ENCODE data around the gene NRARP. TPM values are rescaled to one million over a fixed set of nuclear protein-coding genes. Genes with fewer than 3 reads are reported as not detected.

Gene NRARP
- total and polyA plus RNA-seq, 2 of the 8 experiments (the other 6 are each of a cell fraction or from before 2014, with no cell fraction given) = 32.5 to 37.2 TPM

DNA sequence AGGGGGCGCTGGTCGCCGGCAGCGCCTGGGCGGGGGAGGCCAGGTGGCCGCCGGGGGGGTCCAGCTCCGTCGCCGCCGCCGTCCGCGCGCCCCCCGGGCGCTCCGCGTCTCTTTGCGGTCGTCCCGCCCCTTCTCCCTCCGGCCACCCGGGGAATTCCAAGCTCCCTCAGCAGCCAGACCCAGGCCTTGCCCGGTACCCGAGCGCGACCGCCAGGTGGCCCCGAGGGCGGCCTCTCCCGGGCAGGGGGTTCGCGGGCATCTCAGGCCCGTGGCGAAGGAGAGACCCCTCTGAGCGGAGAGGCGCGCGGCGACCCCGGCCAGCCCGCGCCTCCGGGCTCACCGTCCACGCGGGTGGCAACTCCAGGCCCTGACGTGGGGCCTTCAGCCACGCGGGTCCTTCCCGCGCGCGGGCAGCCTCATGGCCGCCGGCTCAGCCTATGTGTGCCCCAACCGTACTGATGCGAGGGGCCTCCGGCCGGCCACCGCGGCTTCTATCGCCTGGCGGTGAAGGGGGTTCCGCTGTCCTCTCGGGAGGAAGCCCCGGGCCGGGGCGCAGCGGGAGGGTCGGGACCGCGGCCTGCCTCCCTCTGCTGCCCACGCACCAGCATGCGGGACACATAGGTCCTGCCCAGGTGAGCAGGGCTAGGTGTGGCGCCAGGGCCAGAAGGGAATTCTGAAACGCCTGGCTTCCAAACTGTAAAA is 529 bp upstream of the NRARP start (continued):
- TF ChIP-seq, protein P1, sequence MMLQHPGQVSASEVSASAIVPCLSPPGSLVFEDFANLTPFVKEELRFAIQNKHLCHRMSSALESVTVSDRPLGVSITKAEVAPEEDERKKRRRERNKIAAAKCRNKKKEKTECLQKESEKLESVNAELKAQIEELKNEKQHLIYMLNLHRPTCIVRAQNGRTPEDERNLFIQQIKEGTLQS (IDR thresholded peaks at IDR 0.05; ENCODE audit: insufficient read depth, low read depth, low read length) = no peak
- no peak for TF ChIP-seq POLR2AphosphoS5 (IDR thresholded peaks at IDR 0.05; ENCODE audit: low read depth, low read length)
- no peak; the same call in 1 of the 2 replicates for TF ChIP-seq SUZ12 (IDR thresholded peaks at IDR 0.05; ENCODE audit: low read length)
- TF ChIP-seq SP4 (IDR thresholded peaks at IDR 0.05; ENCODE audit: low read length) = no peak
- 0 out of 4 replicates have a peak, but pooled peaks of 1 of the 2 experiments have one; percentile 11 for TF ChIP-seq HDAC2 (IDR thresholded peaks at IDR 0.05; ENCODE audit: borderline replicate concordance in 1 of 2, low read depth in 2 of 2, low read length in 2 of 2)
- no peak for TF ChIP-seq JUN (IDR thresholded peaks at IDR 0.05; ENCODE audit: low read depth, low read length)
- TF ChIP-seq, protein P2, sequence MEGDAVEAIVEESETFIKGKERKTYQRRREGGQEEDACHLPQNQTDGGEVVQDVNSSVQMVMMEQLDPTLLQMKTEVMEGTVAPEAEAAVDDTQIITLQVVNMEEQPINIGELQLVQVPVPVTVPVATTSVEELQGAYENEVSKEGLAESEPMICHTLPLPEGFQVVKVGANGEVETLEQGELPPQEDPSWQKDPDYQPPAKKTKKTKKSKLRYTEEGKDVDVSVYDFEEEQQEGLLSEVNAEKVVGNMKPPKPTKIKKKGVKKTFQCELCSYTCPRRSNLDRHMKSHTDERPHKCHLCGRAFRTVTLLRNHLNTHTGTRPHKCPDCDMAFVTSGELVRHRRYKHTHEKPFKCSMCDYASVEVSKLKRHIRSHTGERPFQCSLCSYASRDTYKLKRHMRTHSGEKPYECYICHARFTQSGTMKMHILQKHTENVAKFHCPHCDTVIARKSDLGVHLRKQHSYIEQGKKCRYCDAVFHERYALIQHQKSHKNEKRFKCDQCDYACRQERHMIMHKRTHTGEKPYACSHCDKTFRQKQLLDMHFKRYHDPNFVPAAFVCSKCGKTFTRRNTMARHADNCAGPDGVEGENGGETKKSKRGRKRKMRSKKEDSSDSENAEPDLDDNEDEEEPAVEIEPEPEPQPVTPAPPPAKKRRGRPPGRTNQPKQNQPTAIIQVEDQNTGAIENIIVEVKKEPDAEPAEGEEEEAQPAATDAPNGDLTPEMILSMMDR (IDR thresholded peaks at IDR 0.05; ENCODE audit: control extremely low read depth in 1 of 3, insufficient read depth in 1 of 3, low read depth in 1 of 3, low read length in 3 of 3) = peak in 2 of 3 experiments; percentile 56 to 74; a peak in 3 of 4 replicates
- no peak for TF ChIP-seq RFX5 (IDR thresholded peaks at IDR 0.05; ENCODE audit: borderline replicate concordance, low read depth, low read length)
- no peak for TF ChIP-seq SAP30 (IDR thresholded peaks at IDR 0.05; ENCODE audit: insufficient read depth, insufficient replicate concordance, low read length)
- TF ChIP-seq, protein P3, sequence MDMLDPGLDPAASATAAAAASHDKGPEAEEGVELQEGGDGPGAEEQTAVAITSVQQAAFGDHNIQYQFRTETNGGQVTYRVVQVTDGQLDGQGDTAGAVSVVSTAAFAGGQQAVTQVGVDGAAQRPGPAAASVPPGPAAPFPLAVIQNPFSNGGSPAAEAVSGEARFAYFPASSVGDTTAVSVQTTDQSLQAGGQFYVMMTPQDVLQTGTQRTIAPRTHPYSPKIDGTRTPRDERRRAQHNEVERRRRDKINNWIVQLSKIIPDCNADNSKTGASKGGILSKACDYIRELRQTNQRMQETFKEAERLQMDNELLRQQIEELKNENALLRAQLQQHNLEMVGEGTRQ (IDR thresholded peaks at IDR 0.05; ENCODE audit: low read length) = no peak
- TF ChIP-seq PHF8 (conservative IDR thresholded peaks at IDR 0.05; ENCODE audit: low read depth, low read length) = no peak; the same call in 1 of the 2 replicates
- no peak for TF ChIP-seq POLR2A (IDR thresholded peaks at IDR 0.05; ENCODE audit: control extremely low read depth in 1 of 2, low read depth in 2 of 2, low read length in 2 of 2)
- TF ChIP-seq SIN3A (conservative IDR thresholded peaks at IDR 0.05 in 1 of 2, IDR thresholded peaks at IDR 0.05 in 1 of 2; ENCODE audit: low read depth in 1 of 2, low read length in 2 of 2) = 0 out of 4 replicates have a peak, but pooled peaks of 1 of the 2 experiments have one; percentile 33
- TF ChIP-seq POU5F1 (IDR thresholded peaks at IDR 0.05; ENCODE audit: low read depth, low read length) = no peak
- TF ChIP-seq CBX5 (IDR thresholded peaks at IDR 0.05; ENCODE audit: low read depth, low read length) = no peak
- no peak for TF ChIP-seq EZH2 (IDR thresholded peaks at IDR 0.05; ENCODE audit: low read depth, low read length, severe bottlenecking)
- no peak for TF ChIP-seq CEBPB (IDR thresholded peaks at IDR 0.05; ENCODE audit: low read depth, low read length)
- TF ChIP-seq TAF7 (optimal IDR thresholded peaks at IDR 0.05; ENCODE audit: borderline replicate concordance, low read depth, low read length) = no peak
- no peak for TF ChIP-seq EGR1 (IDR thresholded peaks at IDR 0.05; ENCODE audit: borderline replicate concordance, low read depth, low read length)
